CD4-positive, alpha-beta T cell (primary cell): Measurements from ENCODE around the gene CTXN1. TPM values are rescaled to one million over a fixed set of nuclear protein-coding genes. Genes with fewer than 3 reads are reported as not detected.
A peak's percentile ranks its signal among the peaks of the same experiment; 100 is the strongest.

Experiments used
- ATAC-seq: fragments of 200-7000 bp; cut with Tn5 transposase; one replicate; pipeline ENCODE4 v1.10.0; 2022; ENCODE audit warnings: mild to moderate bottlenecking; ENCODE audit not compliant: poor library complexity
- CTCF ChIA-PET: fragments of 350-600 bp; sonication (Branson Sonifier 250); formaldehyde crosslinking; loops from one replicate; lab custom pipeline; 2021; ENCODE audit warnings: antibody characterized with exemption, inconsistent platforms; lab: Charles Lee
- POLR2A ChIA-PET: fragments of 350-600 bp; sonication (Branson Sonifier 250); formaldehyde crosslinking; loops from one replicate; lab custom pipeline; 2021; ENCODE audit warnings: antibody characterized with exemption, inconsistent platforms; lab: Charles Lee
- DNase-seq, 14 experiments: peaks; one replicate each; pipeline ENCODE4 v3.0.0-alpha.2; 2013 to 2020; ENCODE audit warnings: mixed read lengths in 2 of 14
- H3K27ac ChIP-seq, 2 donors: one replicate each; pipeline versions ENCODE4 v1.5.1 to v1.7.0; 2013; ENCODE audit warnings: low read length in 2 of 2, low read depth in 1 of 2, mild to moderate bottlenecking in 1 of 2
- H3K27me3 ChIP-seq, 2 experiments: 1 replicate in 1 of 2; 2 replicates in 1 of 2; pipeline versions ENCODE4 v1.6.1 to v1.7.0; 2013; ENCODE audit warnings: low read length in 2 of 2, control low read depth in 1 of 2, mild to moderate bottlenecking in 1 of 2, moderate library complexity in 1 of 2; ENCODE audit not compliant: insufficient read depth in 2 of 2, control insufficient read depth in 1 of 2
- H3K36me3 ChIP-seq: one replicate; pipeline ENCODE4 v1.6.1; 2013; ENCODE audit warnings: low read length, control low read depth; ENCODE audit not compliant: insufficient read depth
- H3K4me1 ChIP-seq: one replicate; pipeline ENCODE4 v1.6.1; 2013; ENCODE audit warnings: low read length, control low read depth; ENCODE audit not compliant: insufficient read depth
- H3K4me3 ChIP-seq: one replicate; pipeline ENCODE4 v1.5.1; 2013; ENCODE audit warnings: mild to moderate bottlenecking, low read length, moderate library complexity
- H3K9me3 ChIP-seq, 2 experiments: 1 replicate in 1 of 2; 2 replicates in 1 of 2; pipeline versions ENCODE4 v1.6.1 to v1.7.0; 2013; ENCODE audit warnings: low read length in 2 of 2, mild to moderate bottlenecking in 2 of 2, control low read depth in 1 of 2, moderate library complexity in 1 of 2; ENCODE audit not compliant: control insufficient read depth in 1 of 2, insufficient read depth in 1 of 2
- H3K27ac Mint-ChIP-seq: one replicate; pipeline ENCODE4 v1.8.0; 2020; ENCODE audit warnings: mixed read lengths
- H3K27me3 Mint-ChIP-seq: one replicate; pipeline ENCODE4 v1.8.0; 2021; ENCODE audit warnings: mixed read lengths
- H3K36me3 Mint-ChIP-seq: one replicate; pipeline ENCODE4 v1.8.0; 2021; ENCODE audit warnings: low read depth, mixed read lengths
- H3K4me1 Mint-ChIP-seq: one replicate; pipeline ENCODE4 v1.8.0; 2021; ENCODE audit warnings: low read depth, mixed read lengths
- H3K4me3 Mint-ChIP-seq: one replicate; pipeline ENCODE4 v1.8.0; 2020; ENCODE audit warnings: mild to moderate bottlenecking, mixed read lengths
- H3K9me3 Mint-ChIP-seq: one replicate; pipeline ENCODE4 v1.8.0; 2020; ENCODE audit warnings: mixed read lengths
- CTCF ChIP-seq: fragments of 200-600 bp; IDR thresholded peaks from one replicate; pipeline ENCODE4 v1.8.0; 2022; ENCODE audit warnings: antibody characterized with exemption, mild to moderate bottlenecking
- intact Hi-C, 2 experiments: fragments of 100-400 bp; cut with DNase I in 1 of 2; cut with micrococcal nuclease in 1 of 2; formaldehyde crosslinking; loops; one replicate each; pipeline versions ENCODE4 v1.15.1 to v1.9.0; 2023 to 2025; cut with DNase I, micrococcal nuclease
- total RNA-seq, 174 experiments: library from RNA in 2 of 174; stranded (reverse) in 2 of 174; gene quantifications; one replicate each; pipeline ENCODE4 v1.2.3 and lab custom pipeline; 2021 to 2026

CTXN1 gene
- total RNA-seq, 2 experiments from 2014 or later: not detected

DNA sequence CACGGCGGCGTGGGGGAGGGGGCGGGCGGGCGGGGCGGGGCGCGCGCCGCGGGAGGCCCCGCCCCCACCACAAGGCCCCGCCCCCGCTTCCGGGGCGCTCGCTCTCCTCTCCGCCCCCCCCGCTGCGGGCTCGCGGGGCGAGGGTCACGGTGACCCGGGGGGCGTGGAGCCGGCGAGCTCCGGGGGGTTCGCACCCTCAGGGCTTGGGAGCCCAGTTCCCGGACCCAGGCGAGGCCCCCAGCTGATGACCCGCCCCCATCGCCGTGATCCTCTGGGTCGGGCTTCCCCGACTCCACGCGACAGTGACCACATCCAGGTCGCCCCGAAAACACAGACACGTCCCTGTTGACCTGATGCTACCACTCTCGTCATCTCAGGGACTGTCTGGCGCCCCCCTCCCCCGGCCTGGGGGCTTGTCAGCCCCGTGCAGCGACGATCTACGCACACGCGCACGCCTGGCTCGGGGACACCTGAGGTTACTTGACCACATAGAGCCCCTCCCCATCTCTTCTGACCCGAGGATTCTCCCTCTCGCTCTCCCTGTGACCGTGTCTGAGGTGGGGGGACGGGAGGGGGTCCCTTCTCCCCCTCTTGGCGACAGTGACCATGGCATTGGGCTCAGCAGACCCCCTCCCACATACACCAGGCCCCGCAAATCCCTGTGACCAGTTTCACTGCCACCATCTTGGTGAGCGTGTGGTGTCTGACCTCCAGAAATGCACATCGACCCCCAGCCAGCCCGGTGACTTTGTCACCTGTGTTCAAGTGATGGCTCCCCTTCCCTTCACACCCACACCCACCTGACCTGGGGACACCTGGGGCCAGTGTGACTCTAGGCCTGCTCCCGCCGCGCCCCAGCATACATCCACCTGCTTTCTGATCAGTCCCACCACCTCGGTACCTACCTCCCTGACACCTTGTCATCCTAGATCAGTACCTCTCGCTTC lies 21.6 kb downstream of the CTXN1 start:
- peaks cover 26% of the 10 kb centered on the region for H3K36me3 Mint-ChIP-seq
- Histone ChIP-seq H3K4me3 (peak overlapping the region; percentile 85), H3K27ac (peak overlapping the region; percentile 68 to 87), H3K4me1 (peaks cover 55% of the 10 kb centered on the region), H3K27me3 (no peaks in the 10 kb centered on the region), H3K36me3 (peaks cover 29% of the 10 kb centered on the region), H3K9me3 (no peaks in the 10 kb centered on the region)
- H3K4me1 Mint-ChIP-seq: peaks cover 26% of the 10 kb centered on the region
- peaks cover 6% of the 10 kb centered on the region for H3K27me3 Mint-ChIP-seq
- no peak for TF ChIP-seq CTCF
- no peaks in the 10 kb centered on the region for H3K9me3 Mint-ChIP-seq
- ChIA-PET CTCF (interaction anchor here (0.6 to 3.5 kb wide), 13 partner anchors 12 to 1544 kb away, joined by 3 to 26 read pairs (median 4); partner anchors contain the start of genes PRR36, SNAPC2, TIMM44 and TRAPPC5), POLR2A (interaction anchor here (0.7 to 2.2 kb wide), 15 partner anchors 8 to 555 kb away, joined by 3 to 116 read pairs (median 4); partner anchors contain the start of genes ARHGEF18, PET100, PNPLA6 and SNAPC2)
- ATAC-seq: peak; percentile 62
- peak overlapping the region; percentile 89 for H3K27ac Mint-ChIP-seq
- intact Hi-C loops: loop anchor here in 1 of 2 experiments (1.0 to 10.0 kb wide), 3 partner anchors 16 to 370 kb away; partner anchors contain the start of genes PNPLA6, SNAPC2 and TIMM44
- H3K4me3 Mint-ChIP-seq: peak overlapping the region; percentile 91
- peak in 8 of 14 experiments; percentile 30 to 93 (median 68) for DNase-seq

DNA sequence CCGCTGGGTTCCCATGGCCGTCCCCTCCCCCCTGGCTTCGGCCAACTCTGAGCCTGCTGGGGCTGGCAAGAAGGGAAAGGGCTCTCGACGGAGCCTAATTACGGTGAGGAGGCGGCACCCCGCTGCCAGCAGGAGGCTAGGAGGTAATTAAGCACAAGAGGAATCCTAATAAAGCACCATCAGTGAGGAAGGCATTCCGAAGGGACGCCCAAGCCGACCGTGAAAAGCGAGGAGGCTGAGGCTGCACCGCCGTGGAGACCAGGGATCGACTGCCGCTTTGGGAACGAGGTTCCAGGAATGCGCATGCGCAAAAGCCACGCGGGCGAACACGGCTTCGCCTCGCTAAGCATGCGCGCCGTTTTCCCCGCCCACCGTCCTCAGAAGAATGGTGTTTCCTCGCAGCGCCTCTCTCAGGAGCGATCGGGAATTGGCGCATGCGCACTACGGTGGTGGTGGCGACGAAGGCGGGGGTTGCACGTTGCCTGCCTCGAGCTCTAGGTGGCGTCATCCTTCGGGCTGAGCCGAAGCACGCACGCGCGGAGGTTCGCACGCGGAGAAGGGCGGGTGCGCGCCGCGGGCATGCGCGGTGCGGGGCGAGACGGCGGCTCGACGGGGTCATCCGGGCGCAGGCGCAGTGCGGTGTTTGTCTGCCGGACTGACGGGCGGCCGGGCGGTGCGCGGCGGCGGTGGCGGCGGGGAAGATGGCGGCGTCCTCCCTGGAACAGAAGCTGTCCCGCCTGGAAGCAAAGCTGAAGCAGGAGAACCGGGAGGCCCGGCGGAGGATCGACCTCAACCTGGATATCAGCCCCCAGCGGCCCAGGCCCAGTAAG lies 22.5 kb downstream of the CTXN1 start, which contains the start of gene MAP2K7:
Gene MAP2K7 (plus strand): TSS at position 634 of the 830 bp plus-strand sequence. CDS start 68 bp downstream, at position 702.
- POLR2A ChIA-PET: interaction anchor here (0.5 to 2.2 kb wide), 21 partner anchors 8 to 554 kb away, joined by 3 to 116 read pairs (median 3); partner anchors contain the start of genes ARHGEF18, PET100, PNPLA6 and SNAPC2
- peak within 1 kb of the TSS; percentile 92 for H3K4me3 Mint-ChIP-seq

More for the DNA sequence above, 22.5 kb downstream of the CTXN1 start, which contains the start of gene MAP2K7:
- CTCF ChIA-PET: interaction anchor here (0.6 to 3.5 kb wide), 13 partner anchors 12 to 1543 kb away, joined by 3 to 26 read pairs (median 4); partner anchors contain the start of genes PRR36, SNAPC2, TIMM44 and TRAPPC5
- Mint-ChIP-seq H3K36me3 (peaks cover 23% of the 10 kb centered on the region), H3K27ac (peak within 1 kb of the TSS; percentile 89), H3K27me3 (peaks cover 6% of the 10 kb centered on the region), H3K9me3 (no peaks in the 10 kb centered on the region), H3K4me1 (peaks cover 26% of the 10 kb centered on the region)
- Histone ChIP-seq H3K9me3 (no peaks in the 10 kb centered on the region), H3K27me3 (no peaks in the 10 kb centered on the region), H3K27ac (peak within 1 kb of the TSS; percentile 68 to 87), H3K36me3 (peaks cover 24% of the 10 kb centered on the region), H3K4me3 (peak within 1 kb of the TSS; percentile 85), H3K4me1 (peaks cover 48% of the 10 kb centered on the region)
- DNase-seq (peak; percentile 100), ATAC-seq (peak; percentile 87)
- intact Hi-C loops: loop anchor here in 1 of 2 experiments (1.0 to 10.0 kb wide), 4 partner anchors 17 to 369 kb away; partner anchors contain the start of genes PNPLA6, SNAPC2 and TIMM44
- TF ChIP-seq CTCF: peak; percentile 73
